ENCODE results near the gene TMTC1. TPM values are rescaled to one million over a fixed set of nuclear protein-coding genes. Genes with fewer than 3 reads are reported as not detected.

The TMTC1 gene
- total and polyA plus RNA-seq, 7 donors = 15.8 to 45.8 (median 30.4) TPM

GRCh38 chr12:29578731-29579130 is 205.0 kb downstream of the TMTC1 start:
- no peak for ATAC-seq

GRCh38 chr12:29578070-29578469 is 205.7 kb downstream of the TMTC1 start:
- no peaks in the 10 kb centered on the region for H3K27me3 ChIP-seq (ENCODE audit: insufficient read depth in 3 of 3, low read length in 2 of 3)
- no peak for TF ChIP-seq CTCF (IDR thresholded peaks at IDR 0.05)
- DNase-seq = no peak
- H3K27ac ChIP-seq = peak overlapping the region; percentile 13
- no peak overlapping the region for H3K4me3 ChIP-seq
- H3K36me3 ChIP-seq (ENCODE audit: insufficient read depth in 1 of 2, low read depth in 1 of 2) = peaks cover 0 to 15% of the 10 kb centered on the region in 2 donors
- whole genome bisulfite sequencing, 3 donors = 15 to 29% (median 22%) methylated on average over 1 of the region's 1 CpG
- H3K4me1 ChIP-seq = peaks cover 13% of the 10 kb centered on the region
- H3K9me3 ChIP-seq = no peaks in the 10 kb centered on the region
- intact Hi-C loops (cut with DNase I) = no loop called here
- ATAC-seq = peak in 1 of 4 donors; percentile 52

More at GRCh38 chr12:29578731-29579130, 205.0 kb downstream of the TMTC1 start:
- Histone ChIP-seq H3K4me1 (peaks cover 19% of the 10 kb centered on the region), H3K36me3 (ENCODE audit: insufficient read depth in 1 of 2, low read depth in 1 of 2) (peaks cover 0 to 15% of the 10 kb centered on the region in 2 donors), H3K27ac (peak overlapping the region; percentile 13), H3K27me3 (ENCODE audit: insufficient read depth in 3 of 3, low read length in 2 of 3) (no peaks in the 10 kb centered on the region), H3K4me3 (no peak overlapping the region), H3K9me3 (no peaks in the 10 kb centered on the region)
- WGBS, 3 donors = 49 to 74% (median 54%) methylated on average over 3 of the region's 3 CpGs
- intact Hi-C loops (cut with DNase I) = no loop called here
- no peak for TF ChIP-seq CTCF (IDR thresholded peaks at IDR 0.05)
- no peak for DNase-seq

- ATAC-seq (no peak), DNase-seq (no peak)
- intact Hi-C loops (cut with DNase I) = no loop called here
- H3K27me3 ChIP-seq (ENCODE audit: insufficient read depth in 3 of 3, low read length in 2 of 3) = no peaks in the 10 kb centered on the region
- no peaks in the 10 kb centered on the region for H3K9me3 ChIP-seq
- no peak for TF ChIP-seq CTCF (IDR thresholded peaks at IDR 0.05)
- no peak overlapping the region for H3K4me3 ChIP-seq
- peaks cover 5 to 21% of the 10 kb centered on the region in 2 donors for H3K36me3 ChIP-seq (ENCODE audit: insufficient read depth in 1 of 2, low read depth in 1 of 2)
- H3K27ac ChIP-seq = no peak overlapping the region
- 81 to 82% (median 82%) methylated on average over 4 of the region's 4 CpGs for WGBS, 3 donors
- no peaks in the 10 kb centered on the region for H3K4me1 ChIP-seq
These were observed 209.2 kb downstream of the TMTC1 start for GRCh38 chr12:29574500-29574899.

- no peak overlapping the region for H3K27ac ChIP-seq
- ATAC-seq = no peak
- intact Hi-C loops (cut with DNase I) = no loop called here
These were observed 210.8 kb downstream of the TMTC1 start for GRCh38 chr12:29572938-29573337.

More at GRCh38 chr12:29572938-29573337, 210.8 kb downstream of the TMTC1 start:
- 63 to 74% (median 67%) methylated on average over 4 of the region's 4 CpGs for WGBS, 3 donors
- Histone ChIP-seq H3K36me3 (ENCODE audit: insufficient read depth in 1 of 2, low read depth in 1 of 2) (peaks cover 5 to 21% of the 10 kb centered on the region in 2 donors), H3K4me3 (no peak overlapping the region), H3K9me3 (no peaks in the 10 kb centered on the region), H3K27me3 (ENCODE audit: insufficient read depth in 3 of 3, low read length in 2 of 3) (no peaks in the 10 kb centered on the region), H3K4me1 (peaks cover 11% of the 10 kb centered on the region)
- no peak for DNase-seq
- no peak for TF ChIP-seq CTCF (IDR thresholded peaks at IDR 0.05)

All from psoas muscle (tissue), 8 donors.